Neural progenitor cell (in vitro differentiated cells): ENCODE results near the gene ZBED5.

Experiments
- EZH2 ChIP-seq: fragments of 200-600 bp; sonication (generic); IDR thresholded peaks from 2 replicates; pipeline ENCODE4 v1.6.1; 2017; ENCODE audit warnings: antibody characterized with exemption, mild to moderate bottlenecking, moderate library complexity
- EZH2phosphoT487 ChIP-seq: fragments of 200-600 bp; sonication (generic); IDR thresholded peaks from 2 replicates; pipeline ENCODE4 v1.6.1; 2017; ENCODE audit warnings: antibody characterized with exemption
- TF ChIP-seq, protein P1 (sequence below): fragments of 200-600 bp; sonication (generic); IDR thresholded peaks from 2 replicates; pipeline ENCODE4 v1.5.1; 2017; ENCODE audit warnings: antibody characterized with exemption, mild to moderate bottlenecking

DNA sequence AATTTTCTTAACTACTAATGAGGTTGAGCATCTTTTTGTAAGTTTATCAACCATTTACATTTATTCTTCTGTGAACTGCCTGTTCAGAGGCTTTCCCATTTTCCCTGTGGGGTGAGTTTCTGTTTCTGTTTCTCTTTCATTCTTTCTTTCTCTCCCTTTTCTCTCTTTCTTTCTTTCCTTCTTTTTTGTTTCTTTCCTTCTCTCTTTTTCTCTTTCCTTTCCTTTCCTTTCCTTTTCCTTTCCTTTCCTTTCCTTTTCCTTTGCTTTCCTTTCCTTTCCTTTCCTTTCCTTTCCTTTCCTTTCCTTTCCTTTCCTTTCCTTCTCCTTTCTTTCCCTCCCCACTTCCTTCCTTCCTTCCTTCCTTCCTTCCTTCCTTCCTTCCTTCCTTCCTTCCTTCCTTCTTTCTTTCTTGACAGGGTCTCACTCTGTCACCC is 8.0 kb upstream of the ZBED5 start:
- no peak for TF ChIP-seq EZH2
- TF ChIP-seq, protein P1, sequence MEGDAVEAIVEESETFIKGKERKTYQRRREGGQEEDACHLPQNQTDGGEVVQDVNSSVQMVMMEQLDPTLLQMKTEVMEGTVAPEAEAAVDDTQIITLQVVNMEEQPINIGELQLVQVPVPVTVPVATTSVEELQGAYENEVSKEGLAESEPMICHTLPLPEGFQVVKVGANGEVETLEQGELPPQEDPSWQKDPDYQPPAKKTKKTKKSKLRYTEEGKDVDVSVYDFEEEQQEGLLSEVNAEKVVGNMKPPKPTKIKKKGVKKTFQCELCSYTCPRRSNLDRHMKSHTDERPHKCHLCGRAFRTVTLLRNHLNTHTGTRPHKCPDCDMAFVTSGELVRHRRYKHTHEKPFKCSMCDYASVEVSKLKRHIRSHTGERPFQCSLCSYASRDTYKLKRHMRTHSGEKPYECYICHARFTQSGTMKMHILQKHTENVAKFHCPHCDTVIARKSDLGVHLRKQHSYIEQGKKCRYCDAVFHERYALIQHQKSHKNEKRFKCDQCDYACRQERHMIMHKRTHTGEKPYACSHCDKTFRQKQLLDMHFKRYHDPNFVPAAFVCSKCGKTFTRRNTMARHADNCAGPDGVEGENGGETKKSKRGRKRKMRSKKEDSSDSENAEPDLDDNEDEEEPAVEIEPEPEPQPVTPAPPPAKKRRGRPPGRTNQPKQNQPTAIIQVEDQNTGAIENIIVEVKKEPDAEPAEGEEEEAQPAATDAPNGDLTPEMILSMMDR, result no peak
- no peak for TF ChIP-seq EZH2phosphoT487
